Measurements from ENCODE around the gene DLAT. TPM values are rescaled to one million over a fixed set of nuclear protein-coding genes. Genes with fewer than 3 reads are reported as not detected.
A peak's percentile ranks its signal among the peaks of the same experiment; 100 is the strongest.
"Not testable (repeated sequence)": the region's sequence is repeated elsewhere in the genome, so short reads cannot be mapped to it uniquely, and the experiment has no call there.

Gene DLAT
- total RNA-seq, 1 donor from 2014 or later: 189 TPM

DNA sequence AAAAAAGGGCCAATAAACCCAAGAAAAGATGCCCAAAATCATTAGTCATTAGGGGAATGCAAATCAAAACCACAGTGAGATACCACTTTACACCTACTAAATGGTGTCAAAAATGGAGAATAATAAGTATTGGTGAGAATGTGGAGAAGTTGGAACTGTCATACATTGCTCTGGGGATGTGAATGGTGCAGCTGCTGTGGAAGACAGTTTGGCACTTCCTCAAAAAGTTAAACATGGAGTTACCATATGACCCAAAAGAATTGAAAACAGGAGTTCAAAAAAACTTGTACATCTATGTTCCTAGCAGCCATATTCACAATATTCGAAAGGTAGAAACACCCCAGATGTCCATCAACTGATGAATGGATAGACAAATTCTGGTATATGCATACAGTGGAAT is 24.5 kb upstream of the DLAT start:
- intact Hi-C loops (cut with micrococcal nuclease): no loop called here
- ATAC-seq (no peak), DNase-seq (no peak)

DNA sequence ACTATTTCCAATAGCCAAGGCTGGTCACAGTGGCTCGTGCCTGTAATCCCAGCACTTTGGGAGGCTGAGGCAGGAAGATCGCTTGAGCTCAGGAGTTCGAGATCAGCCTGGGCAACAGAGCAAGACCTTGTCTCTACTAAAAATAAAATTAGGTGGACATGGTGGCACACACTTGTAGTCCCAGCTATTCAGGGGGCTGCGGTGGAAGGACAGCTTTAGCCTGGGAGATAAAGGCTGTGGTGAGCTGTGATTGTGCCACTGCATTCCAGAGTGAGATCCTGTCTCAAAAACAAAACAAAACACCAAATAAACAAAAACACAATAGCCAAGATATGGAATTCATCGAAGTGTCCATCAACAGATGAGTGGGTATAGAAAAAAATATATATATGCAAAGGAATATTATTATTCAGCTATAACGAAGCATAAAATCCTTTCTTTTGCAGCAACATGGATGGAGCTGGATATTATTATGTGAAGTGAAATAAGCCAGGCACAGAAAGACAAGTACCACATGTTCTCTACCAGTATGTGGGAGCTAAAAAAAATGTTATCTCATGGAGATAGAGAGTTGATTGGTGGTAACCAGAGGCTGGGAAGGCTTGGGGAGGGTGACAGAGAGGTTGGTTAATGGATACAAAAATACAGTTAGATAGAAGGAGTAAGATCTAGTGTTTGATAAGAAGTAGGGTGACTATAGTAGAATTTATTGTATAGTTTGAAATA is 22.6 kb upstream of the DLAT start:
- DNase-seq (no peak), ATAC-seq (peak; percentile 93)
- intact Hi-C loops (cut with micrococcal nuclease): no loop called here

DNA sequence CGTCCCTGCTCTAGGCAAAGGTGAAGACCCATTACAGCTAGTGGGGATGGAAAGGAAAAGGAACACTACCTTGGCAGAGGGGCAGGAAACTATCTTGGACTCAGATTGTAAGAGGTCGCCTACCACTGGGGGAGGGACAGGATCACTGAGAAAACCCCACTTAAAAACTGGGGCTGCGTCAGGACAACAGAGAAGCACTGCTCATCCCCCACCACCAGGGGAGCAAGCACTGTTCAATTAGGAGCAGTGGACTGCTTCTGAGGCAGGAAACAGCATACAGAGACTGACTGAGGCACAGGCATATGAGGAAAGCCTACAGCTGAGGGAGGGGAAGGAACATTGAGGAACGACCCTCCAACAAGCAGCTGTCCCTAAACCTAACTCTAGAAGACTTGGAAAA is 20.8 kb upstream of the DLAT start:
- no peak for DNase-seq
- intact Hi-C loops (cut with micrococcal nuclease): no loop called here
- peak; percentile 13 for ATAC-seq

DNA sequence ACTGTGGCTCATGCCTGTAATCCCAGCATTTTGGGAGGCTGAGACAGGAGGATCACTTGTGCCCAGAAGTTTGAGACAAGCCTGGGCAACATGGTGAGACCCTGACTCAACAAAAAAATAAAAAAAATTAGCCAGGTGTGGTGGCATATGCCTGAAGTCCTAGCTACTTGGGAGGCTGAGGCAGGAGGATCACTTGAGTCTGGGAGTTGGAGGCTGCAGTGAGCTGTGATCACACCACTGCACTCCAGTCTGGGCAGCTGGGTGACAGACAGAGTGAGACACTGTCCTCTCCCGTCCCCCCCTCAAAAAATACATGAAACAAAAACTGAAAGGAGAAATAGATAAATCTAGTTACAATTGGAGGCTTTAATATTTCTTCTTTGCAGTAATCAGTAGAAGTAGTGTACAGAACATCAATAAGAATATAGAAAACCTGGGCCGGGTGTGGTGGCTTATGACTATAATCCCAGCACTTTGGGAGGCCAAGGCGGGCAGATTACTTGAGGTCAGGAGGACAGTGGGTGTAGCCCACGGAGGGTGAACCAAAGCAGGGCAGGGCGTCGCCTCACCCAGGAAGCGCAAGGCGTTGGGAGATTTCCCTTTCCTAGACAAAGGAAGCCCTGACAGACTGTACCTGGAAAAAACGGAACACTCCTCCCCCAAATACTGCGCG is 19.6 kb upstream of the DLAT start:
- ATAC-seq: no peak
- intact Hi-C loops (cut with micrococcal nuclease): no loop called here
- DNase-seq: no peak

DNA sequence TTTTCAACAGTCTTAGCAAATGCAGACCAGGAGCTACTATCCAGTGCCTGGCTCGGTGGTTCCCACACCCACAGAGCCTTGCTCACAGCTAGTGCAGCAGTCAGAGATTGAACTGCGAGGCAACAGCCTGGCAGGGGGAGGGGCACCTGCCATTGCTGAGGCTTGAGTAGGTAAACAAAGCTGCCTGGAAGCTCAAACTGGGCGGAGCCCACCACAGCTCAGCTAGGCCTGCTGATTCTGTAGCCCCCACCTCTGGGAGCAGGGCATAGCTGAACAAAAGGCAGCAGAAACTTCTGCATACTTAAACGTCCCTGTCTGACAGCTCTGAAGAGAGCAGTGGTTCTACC is 19.1 kb upstream of the DLAT start:
- DNase-seq; intact Hi-C loops (cut with micrococcal nuclease); ATAC-seq: not testable (repeated sequence)

DNA sequence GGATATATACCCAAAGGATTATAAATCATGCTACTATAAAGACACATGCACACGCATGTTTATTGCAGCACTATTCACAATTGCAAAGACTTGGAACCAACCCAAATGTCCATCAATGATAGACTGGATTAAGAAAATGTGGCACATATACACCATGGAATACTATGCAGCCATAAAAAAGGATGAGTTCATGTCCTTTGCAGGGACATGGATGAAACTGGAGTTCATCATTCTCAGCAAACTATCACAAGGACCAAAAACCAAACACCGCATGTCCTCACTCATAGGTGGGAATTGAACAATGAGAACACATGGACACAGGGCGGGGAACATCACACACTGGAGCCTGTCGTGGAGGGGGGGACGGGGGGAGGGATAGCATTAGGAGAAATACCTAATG is 13.8 kb upstream of the DLAT start:
- intact Hi-C loops (cut with micrococcal nuclease); DNase-seq; ATAC-seq: not testable (repeated sequence)

DNA sequence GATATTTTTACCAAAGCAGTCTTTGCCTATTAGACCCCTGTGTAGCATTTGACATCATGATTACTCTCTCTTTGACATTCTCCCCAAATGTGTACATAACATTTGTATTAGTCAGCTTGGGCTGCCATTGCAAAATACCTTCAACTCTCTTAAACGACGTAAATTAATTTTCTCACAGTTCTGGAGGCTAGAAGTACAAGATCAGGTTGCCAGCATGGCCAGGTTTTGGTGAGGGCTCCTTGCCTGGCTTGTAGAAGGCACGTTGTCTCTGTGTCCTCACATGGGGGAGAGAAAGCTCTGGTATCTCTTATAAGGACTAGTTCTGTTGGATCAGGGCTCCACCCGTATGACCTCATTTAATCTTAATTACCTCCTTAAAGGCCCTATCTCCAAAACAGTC is 12.3 kb upstream of the DLAT start:
- DNase-seq (no peak), ATAC-seq (no peak)
- intact Hi-C loops (cut with micrococcal nuclease): no loop called here

DNA sequence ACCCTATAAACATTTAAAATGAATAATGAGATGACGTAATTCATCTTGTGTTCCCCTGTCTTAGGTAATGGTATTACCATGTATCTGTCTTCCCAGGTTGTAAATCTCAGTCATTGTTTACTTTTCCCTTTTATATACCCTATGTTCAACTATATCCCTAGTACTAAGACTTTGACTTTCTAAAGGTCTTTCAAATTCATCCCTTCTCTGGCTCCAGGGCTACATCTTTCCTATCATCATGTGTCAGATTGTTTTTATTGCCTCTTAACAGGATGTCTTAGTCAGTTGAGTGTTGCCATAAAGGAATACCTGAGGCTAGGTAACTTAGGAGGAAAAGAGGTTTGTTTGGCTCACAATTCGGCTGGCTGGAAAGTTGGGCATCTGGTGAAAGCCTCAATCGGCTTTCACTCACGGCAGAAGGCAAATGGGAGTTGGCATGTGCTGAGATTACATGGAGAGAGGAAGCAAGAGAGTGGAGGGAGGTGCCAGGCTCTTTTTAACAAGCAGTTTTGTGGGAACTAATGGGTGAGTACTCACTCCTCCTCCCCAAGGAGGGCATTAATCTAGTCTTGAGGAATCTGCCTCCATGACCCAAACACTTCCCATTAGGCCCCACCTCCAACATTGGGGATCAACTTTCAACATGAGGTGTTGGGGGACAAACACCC is 11.6 kb upstream of the DLAT start:
- intact Hi-C loops (cut with micrococcal nuclease): no loop called here
- ATAC-seq (peak; percentile 34), DNase-seq (no peak)

DNA sequence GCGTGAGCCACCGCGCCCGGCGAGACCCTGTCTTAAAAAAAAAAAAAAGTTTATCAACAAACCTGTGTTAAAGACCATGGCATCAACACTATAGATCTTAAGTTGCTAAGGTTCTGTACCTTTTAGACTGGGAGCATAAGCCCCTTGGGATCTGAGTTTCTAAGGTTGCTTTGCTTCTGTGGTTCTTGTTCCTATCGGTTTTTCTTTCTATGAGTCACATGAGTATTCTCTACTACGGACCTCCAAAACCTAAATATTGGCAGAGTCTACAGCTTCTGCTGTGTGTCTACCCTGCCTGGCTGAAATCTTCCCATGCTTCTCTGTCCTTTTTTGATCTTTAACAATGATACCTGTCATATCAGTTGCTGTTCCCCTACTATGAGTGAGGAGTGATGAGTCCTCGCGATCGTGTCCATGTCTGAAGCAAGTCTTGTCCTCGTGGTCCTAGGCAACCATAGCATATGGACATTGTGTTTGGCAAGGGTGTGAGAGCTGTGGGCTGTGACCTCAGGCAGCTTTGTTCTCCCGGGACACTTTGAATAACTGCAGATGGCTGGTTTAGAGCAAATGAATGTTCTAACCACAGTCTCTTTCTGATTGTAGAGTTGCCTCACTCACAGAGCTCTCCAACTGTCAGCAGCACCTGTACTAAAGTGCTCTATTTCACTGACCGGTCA is 9.0 kb upstream of the DLAT start:
- intact Hi-C loops (cut with micrococcal nuclease): no loop called here
- peak; percentile 80 for ATAC-seq
- DNase-seq: no peak

DNA sequence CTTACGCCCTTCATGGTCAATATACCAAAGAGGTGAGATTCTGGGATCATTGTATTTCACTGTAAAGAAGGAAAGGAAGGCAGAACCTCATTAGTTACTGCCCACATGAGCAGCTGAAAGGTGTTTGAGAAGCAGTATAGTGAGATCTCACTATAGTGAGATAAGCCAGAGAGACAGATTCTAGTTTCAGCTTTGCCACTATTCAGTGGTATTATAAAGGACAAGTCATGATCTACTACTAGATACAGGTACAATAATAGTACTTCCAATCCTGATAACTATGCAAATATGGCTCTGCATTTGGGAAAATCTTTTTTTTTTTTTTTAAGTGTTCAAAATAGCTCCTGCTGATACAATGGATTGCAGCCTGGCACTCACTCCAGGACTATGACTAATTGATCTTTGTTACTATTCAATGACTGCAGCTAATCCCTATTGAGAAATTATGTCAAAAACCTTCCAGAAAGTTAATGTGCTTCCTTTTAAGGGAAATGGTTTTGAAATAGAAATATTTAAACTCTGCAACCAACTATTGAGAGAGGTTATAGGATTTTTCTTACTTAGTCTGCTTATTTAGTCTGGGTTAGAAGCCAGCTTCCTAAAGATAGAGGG is 8.3 kb upstream of the DLAT start:
- ATAC-seq: peak; percentile 29
- DNase-seq: no peak
- intact Hi-C loops (cut with micrococcal nuclease): no loop called here

DNA sequence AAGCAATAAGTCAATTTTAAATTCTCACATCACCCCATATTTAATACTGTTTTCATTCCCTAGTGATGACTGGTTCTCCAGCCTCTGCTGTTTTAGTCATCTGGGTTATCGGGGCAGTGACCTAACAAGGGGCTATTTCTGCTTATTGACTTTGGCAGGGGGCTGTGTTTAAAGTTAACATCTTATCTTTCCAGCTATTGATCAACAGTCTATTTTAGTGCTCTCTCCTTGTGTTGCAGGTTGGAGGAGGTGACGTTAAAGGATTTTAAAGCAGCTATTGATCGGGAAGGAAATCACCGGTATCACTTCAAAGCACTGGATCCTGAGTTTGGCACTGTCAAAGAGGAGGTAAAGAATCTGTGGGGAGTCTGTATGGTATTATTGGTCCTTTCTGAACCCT is 7.7 kb upstream of the DLAT start:
- DNase-seq (no peak), ATAC-seq (no peak)
- intact Hi-C loops (cut with micrococcal nuclease): no loop called here

DNA sequence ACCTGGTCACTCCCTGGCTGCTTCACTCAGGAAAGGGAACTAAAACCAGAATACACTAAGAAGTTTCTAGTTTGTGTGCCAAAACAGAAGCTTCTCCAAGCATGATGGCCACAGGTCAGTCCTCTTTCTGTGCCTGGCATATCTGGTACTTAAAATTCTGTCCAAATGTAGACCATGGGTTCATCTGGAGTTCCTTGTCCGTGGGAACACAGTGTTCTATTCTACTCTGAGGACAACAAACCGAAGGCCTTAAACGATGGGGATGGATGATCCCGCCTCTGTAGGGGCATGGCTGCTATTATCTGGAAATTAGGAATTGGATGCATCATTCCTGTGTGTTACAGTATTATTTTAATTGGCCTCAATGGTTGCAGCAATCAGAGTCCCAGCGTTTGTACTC is 6.1 kb upstream of the DLAT start:
- peak; percentile 33 for ATAC-seq
- intact Hi-C loops (cut with micrococcal nuclease): no loop called here
- no peak for DNase-seq

DNA sequence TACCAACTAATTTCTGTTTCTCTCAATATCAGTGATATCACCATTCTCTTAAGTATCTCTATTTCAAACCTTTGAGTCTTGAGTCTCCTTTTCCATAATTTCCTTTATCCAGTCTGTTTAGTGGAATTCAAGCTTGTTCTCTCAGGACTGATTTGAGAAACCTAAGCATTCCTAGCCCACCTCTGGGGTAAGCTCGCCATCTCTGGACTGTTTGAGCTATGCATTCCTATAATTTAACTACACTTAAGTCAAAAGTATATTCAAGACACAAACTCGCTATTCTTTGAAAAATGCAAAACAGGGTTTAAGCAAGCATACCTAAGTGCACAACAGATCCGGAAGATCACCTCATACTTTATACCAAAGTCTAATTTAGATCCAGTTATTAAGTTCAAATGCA is 2.1 kb upstream of the DLAT start:
- DNase-seq (no peak), ATAC-seq (no peak)
- intact Hi-C loops (cut with micrococcal nuclease): loop anchor here (5.0 kb wide), 1 partner anchor 91 kb away; no protein-coding TSS in a partner anchor

DNA sequence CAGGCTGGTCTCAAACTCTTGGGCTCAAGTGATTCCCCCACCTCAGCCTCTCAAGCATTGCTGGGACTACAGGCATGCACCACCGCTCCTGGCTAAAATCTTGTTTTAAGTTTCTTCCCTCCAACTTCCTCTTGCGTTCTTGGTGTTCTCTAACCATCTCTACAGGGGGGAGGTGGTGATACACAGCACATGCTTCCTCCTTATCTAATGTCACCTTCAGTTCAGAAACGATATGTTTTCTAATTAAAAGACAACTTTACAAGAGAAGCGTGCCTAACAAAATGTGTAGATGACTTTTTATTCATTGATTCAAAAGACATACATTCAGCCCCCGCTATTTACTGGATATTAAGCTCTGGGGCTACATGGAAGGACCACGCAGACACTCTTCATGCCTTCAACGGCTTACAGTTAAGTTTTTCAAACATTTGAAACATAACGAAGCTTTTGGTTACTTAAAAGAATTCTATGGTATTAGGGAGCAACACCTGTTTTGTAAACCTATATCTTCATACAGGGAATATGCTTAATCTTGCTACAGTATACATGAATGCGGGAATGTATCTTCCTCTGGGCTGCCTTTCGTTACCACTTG is 933 bp upstream of the DLAT start:
- intact Hi-C loops (cut with micrococcal nuclease): loop anchor here (5.0 kb wide), 1 partner anchor 92 kb away; no protein-coding TSS in a partner anchor
- DNase-seq: no peak

DNA sequence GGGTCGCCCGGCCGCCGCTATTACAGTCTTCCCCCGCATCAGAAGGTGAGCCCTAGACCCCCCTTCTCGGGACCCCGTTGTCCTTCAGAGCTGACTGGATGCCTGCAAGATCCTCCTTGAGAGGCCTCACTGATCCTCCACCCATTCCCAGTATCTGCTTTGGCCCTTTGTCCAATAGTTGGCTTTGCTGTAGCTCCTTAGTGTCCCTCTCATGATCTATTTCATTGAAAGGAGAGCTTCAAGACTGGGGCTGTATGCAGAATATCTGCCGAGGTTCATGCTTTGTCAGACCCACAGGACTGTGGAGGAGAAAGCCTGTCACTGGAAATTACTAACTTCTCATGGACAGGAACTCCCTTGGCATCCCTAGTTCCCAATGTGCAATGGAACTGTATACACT is 499 bp downstream of the DLAT start:
- DNase-seq (no peak), ATAC-seq (peak; percentile 16)
- intact Hi-C loops (cut with micrococcal nuclease): no loop called here

More for the DNA sequence above, 933 bp upstream of the DLAT start:
- ATAC-seq: peak; percentile 9

DNA sequence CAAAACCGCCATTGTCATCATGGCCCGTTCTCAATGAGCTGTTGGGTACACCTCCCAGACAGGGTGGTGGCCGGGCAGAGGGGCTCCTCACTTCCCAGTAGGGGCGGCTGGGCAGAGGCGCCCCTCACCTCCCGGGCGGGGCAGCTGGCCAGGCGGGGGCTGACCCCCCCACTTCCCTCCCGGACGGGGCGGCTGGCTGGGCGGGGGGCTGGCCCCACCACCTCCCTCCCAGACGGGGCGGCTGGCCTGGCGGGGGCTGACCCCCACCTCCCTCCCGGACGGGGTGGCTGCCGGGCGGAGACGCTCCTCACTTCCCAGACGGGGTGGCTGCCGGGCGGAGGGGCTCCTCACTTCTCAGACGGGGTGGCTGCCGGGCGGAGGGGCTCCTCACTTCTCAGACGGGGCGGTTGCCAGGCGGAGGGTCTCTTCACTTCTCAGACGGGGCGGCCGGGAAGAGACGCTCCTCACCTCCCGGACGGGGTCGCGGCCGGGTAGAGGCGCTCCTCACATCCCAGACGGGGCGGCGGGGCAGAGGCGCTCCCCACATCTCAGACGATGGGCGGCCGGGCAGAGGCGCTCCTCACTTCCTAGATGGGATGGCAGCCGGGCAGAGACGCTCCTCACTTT is 1.7 kb downstream of the DLAT start:
- ATAC-seq; DNase-seq; intact Hi-C loops (cut with micrococcal nuclease): not testable (repeated sequence)

DNA sequence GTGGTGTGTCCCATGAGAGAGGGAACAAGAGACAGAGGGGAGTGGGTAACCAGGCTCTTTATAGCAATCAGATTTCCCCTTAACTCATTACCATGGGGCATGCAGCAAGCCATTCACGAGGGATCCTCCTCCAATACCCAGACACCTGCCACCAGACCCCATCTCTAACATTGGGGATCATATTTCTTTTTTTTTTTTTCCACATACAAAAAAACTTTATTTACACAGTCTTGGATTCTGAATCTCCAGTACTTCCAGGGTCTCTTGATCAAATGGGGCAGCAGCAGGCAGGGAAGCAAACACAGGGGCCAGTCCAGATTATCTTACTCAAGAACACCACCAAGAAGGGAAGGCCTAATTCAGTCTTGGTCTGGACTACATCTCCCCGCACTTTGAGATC is 4.3 kb downstream of the DLAT start:
- ATAC-seq: no peak
- DNase-seq: no peak
- intact Hi-C loops (cut with micrococcal nuclease): no loop called here

DNA sequence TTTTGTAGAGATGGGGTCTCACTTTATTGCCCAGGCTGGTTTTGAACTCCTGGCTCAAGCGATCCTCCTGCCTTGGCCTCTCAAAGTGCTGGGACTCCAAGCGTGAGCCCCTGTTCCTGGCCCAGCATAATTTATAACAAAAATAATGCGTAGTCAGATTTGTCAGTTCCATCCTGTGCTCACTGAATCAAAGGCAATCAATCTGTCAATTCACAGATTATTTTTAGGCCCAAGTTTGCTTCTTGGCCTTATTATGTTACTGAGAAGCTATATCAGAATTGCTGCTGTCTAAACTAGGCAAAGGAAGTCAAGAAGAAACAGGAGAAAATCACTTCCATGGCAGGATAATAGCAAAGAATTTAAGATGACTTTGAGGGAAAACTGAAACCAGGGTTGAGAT is 8.7 kb downstream of the DLAT start:
- ATAC-seq: no peak
- no peak for DNase-seq
- intact Hi-C loops (cut with micrococcal nuclease): no loop called here

DNA sequence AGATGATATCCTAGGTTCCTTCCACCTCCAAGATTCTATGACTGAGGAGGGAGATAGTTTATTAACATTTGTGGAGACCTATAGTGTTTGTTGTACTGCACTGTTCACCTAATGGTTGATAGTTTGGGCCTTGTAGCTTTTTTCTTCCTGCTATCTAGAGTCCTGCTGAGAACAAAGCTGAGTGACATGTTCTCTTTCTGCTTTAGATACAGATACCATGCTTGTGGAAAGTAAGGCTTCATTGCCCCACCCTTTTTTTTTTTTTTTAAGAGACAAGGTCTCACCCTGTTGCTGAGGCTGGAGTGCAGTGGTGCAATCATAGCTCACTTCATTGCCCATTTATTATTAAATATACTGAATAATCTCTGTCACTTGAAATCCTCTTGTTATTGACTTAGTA is 12.3 kb downstream of the DLAT start:
- intact Hi-C loops (cut with micrococcal nuclease): no loop called here
- ATAC-seq: peak; percentile 61

More for the DNA sequence above, 12.3 kb downstream of the DLAT start:
- no peak for DNase-seq

Data from left ventricle myocardium superior (tissue), 1 donor.